HepG2 (cell line): ENCODE measurements around the gene HERC4. TPM values are rescaled to one million over a fixed set of nuclear protein-coding genes. Genes with fewer than 3 reads are reported as not detected.

Experiments
- KIAA2018 ChIP-seq: sonication (generic); formaldehyde crosslinking; IDR thresholded peaks from 2 replicates; pipeline ENCODE4 v1.5.0; 2020; ENCODE audit warnings: mild to moderate bottlenecking, missing genetic modification reagents, borderline replicate concordance
- LCORL ChIP-seq, 2 experiments: fragments of 450-650 bp in 1 of 2; sonication (generic) in 1 of 2; formaldehyde crosslinking in 1 of 2; IDR thresholded peaks; 2 replicates each; pipeline versions ENCODE4 v1.5.0 to v1.6.1; 2017 to 2020; ENCODE audit warnings: antibody characterized with exemption in 1 of 2, missing genetic modification reagents in 1 of 2
- MEIS1 ChIP-seq: sonication (generic); formaldehyde crosslinking; IDR thresholded peaks from 2 replicates; pipeline ENCODE4 v1.9.0; 2021; ENCODE audit warnings: mild to moderate bottlenecking, missing genetic modification reagents, moderate library complexity, borderline replicate concordance
- NR2F6 ChIP-seq, 2 experiments: IDR thresholded peaks; 2 replicates each; pipeline ENCODE4 v1.6.1; 2016; ENCODE audit warnings: antibody characterized with exemption in 1 of 2, mild to moderate bottlenecking in 1 of 2
- PTBP1 ChIP-seq: fragments of 200-400 bp; formaldehyde crosslinking; IDR thresholded peaks from 2 replicates; pipeline ENCODE4 v1.6.1; 2018; ENCODE audit warnings: low read length, low read depth; ENCODE audit not compliant: poor library complexity, severe bottlenecking
- ZNF224 ChIP-seq: sonication (generic); formaldehyde crosslinking; IDR thresholded peaks from 2 replicates; pipeline ENCODE4 v1.5.0; 2020; ENCODE audit warnings: mild to moderate bottlenecking, missing genetic modification reagents
- ZNF230 ChIP-seq: sonication (generic); formaldehyde crosslinking; IDR thresholded peaks from 2 replicates; pipeline ENCODE4 v1.4.0; 2020; ENCODE audit warnings: mild to moderate bottlenecking, missing genetic modification reagents
- ZNF337 ChIP-seq: sonication (generic); formaldehyde crosslinking; IDR thresholded peaks from 2 replicates; pipeline ENCODE4 v1.5.1; 2020; ENCODE audit warnings: missing genetic modification reagents, low read depth, mild to moderate bottlenecking, borderline replicate concordance
- ZNF713 ChIP-seq: sonication (generic); formaldehyde crosslinking; IDR thresholded peaks from 2 replicates; pipeline ENCODE4 v1.4.0; 2020; ENCODE audit warnings: mild to moderate bottlenecking, missing genetic modification reagents
- ZXDC ChIP-seq: sonication (generic); formaldehyde crosslinking; IDR thresholded peaks from 2 replicates; pipeline ENCODE4 v1.5.0; 2020; ENCODE audit warnings: mild to moderate bottlenecking, missing genetic modification reagents
- polyA plus RNA-seq, 8 experiments: library from polyadenylated mRNA; depleted of rRNA in 3 of 8; stranded (reverse) in 7 of 8; unstranded in 1 of 8; fragments of >200 nt; fragmentation: Illumina TruSeq in 4 of 8; extraction: Trizol in 4 of 8; gene quantifications; 2 replicates each; pipeline versions ENCODE4 v1.2.1 to v1.2.3, GENCODE V29; 2011 to 2016; ENCODE audit warnings: low read depth in 4 of 8, missing spikeins in 1 of 8, mixed read lengths in 1 of 8; ENCODE audit not compliant: insufficient read depth in 1 of 8
- total RNA-seq, 5 experiments: library from RNA; depleted of rRNA; stranded (reverse); fragments of >200 nt; fragmentation: Illumina TruSeq; extraction: Trizol; gene quantifications; 2 replicates each; pipeline ENCODE4 v1.2.3, GENCODE V29; 2016; ENCODE audit warnings: low read depth in 1 of 5
- TF ChIP-seq, protein P1 (sequence below): sonication (generic); formaldehyde crosslinking; IDR thresholded peaks from 2 replicates; pipeline ENCODE4 v1.9.0; 2021; ENCODE audit warnings: mild to moderate bottlenecking, missing genetic modification reagents

HERC4 gene
- total and polyA plus RNA-seq, 2 of the 13 experiments (the other 11 are each of a cell fraction or from before 2014, with no cell fraction given) = 9.8 to 20.2 TPM

DNA sequence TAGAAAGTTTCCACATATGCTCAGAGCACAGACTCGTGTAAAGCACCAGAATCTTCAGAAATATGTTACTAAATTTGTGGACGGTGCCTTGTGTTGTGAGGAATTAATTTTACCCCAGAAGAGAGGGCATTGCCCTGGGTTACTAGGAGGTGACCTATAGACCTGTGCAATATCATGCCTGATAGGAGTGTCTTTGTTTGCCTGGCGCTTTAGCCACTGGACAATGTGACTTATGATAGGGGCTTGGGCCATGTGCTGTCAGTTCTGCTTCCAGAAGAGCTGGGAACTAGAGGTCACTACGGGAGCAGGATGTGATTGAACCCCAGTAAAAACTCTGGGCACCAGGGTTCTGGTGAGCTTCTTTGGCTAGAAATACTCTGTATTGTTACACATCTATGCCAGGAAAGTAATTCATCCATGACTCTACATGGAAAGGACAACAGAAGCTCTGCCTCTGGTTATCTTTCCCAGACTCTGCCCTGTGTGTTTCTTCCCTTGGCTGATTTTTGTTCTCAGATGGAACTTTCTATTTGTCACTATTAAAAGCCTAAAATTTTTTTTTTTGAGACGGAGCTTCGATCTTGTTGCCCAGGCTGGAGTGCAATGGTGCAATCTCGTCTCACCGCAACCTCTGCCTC is 115.1 kb downstream of the HERC4 start (continued):
- no peak for TF ChIP-seq ZXDC
- TF ChIP-seq PTBP1 = no peak
- no peak for TF ChIP-seq ZNF224
- TF ChIP-seq, protein P1, sequence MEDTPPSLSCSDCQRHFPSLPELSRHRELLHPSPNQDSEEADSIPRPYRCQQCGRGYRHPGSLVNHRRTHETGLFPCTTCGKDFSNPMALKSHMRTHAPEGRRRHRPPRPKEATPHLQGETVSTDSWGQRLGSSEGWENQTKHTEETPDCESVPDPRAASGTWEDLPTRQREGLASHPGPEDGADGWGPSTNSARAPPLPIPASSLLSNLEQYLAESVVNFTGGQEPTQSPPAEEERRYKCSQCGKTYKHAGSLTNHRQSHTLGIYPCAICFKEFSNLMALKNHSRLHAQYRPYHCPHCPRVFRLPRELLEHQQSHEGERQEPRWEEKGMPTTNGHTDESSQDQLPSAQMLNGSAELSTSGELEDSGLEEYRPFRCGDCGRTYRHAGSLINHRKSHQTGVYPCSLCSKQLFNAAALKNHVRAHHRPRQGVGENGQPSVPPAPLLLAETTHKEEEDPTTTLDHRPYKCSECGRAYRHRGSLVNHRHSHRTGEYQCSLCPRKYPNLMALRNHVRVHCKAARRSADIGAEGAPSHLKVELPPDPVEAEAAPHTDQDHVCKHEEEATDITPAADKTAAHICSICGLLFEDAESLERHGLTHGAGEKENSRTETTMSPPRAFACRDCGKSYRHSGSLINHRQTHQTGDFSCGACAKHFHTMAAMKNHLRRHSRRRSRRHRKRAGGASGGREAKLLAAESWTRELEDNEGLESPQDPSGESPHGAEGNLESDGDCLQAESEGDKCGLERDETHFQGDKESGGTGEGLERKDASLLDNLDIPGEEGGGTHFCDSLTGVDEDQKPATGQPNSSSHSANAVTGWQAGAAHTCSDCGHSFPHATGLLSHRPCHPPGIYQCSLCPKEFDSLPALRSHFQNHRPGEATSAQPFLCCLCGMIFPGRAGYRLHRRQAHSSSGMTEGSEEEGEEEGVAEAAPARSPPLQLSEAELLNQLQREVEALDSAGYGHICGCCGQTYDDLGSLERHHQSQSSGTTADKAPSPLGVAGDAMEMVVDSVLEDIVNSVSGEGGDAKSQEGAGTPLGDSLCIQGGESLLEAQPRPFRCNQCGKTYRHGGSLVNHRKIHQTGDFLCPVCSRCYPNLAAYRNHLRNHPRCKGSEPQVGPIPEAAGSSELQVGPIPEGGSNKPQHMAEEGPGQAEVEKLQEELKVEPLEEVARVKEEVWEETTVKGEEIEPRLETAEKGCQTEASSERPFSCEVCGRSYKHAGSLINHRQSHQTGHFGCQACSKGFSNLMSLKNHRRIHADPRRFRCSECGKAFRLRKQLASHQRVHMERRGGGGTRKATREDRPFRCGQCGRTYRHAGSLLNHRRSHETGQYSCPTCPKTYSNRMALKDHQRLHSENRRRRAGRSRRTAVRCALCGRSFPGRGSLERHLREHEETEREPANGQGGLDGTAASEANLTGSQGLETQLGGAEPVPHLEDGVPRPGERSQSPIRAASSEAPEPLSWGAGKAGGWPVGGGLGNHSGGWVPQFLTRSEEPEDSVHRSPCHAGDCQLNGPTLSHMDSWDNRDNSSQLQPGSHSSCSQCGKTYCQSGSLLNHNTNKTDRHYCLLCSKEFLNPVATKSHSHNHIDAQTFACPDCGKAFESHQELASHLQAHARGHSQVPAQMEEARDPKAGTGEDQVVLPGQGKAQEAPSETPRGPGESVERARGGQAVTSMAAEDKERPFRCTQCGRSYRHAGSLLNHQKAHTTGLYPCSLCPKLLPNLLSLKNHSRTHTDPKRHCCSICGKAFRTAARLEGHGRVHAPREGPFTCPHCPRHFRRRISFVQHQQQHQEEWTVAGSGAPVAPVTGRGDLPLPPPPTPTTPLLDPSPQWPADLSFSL (CRISPR knock-in tag) = no peak
- no peak for TF ChIP-seq KIAA2018 (CRISPR knock-in tag)
- no peak for TF ChIP-seq ZNF230 (CRISPR knock-in tag)
- TF ChIP-seq NR2F6 (IDR thresholded peaks at IDR 0.05) = no peak
- TF ChIP-seq NR2F6 (CRISPR knock-in tag; IDR thresholded peaks at IDR 0.05) = peak; percentile 39; the same call in 1 of the 2 replicates
- TF ChIP-seq MEIS1 = no peak
- no peak for TF ChIP-seq ZNF713 (CRISPR knock-in tag)
- TF ChIP-seq ZNF337 (CRISPR knock-in tag) = no peak
- TF ChIP-seq LCORL (IDR thresholded peaks at IDR 0.05) = no peak
- no peak for TF ChIP-seq LCORL (CRISPR knock-in tag; IDR thresholded peaks at IDR 0.05)
